Measurements from ENCODE around the gene KLHL3.

GRCh38 chr5:137667341-137667740 lies 68.5 kb downstream of the KLHL3 start:
- TF ChIP-seq CTCF (conservative IDR thresholded peaks at IDR 0.05) (no peak), EZH2 (IDR thresholded peaks at IDR 0.05; ENCODE audit: low read depth) (no peak)

Data from PC-9 (cell line).